OCI-LY3 (cell line): ENCODE data around the gene FAM228A.

ENCODE experiments used
- CTCF ChIP-seq: fragments of 200-600, 300-600 bp; sonication (generic); IDR thresholded peaks from 2 replicates; pipeline ENCODE4 v1.5.1; 2014; ENCODE audit warnings: antibody characterized with exemption, low read length, low read depth
- EZH2phosphoT487 ChIP-seq: fragments of 200-600 bp; shearing (Covaris generic); IDR thresholded peaks from 2 replicates; pipeline ENCODE4 v1.6.1; 2018; ENCODE audit warnings: antibody characterized with exemption, mixed run types, low read depth

GRCh38 chr2:24158131-24158530, 16.7 kb upstream of the FAM228A start:
- TF ChIP-seq CTCF, result no peak
- no peak for TF ChIP-seq EZH2phosphoT487
